ENCODE results near the gene BNC2. TPM values are rescaled to one million over a fixed set of nuclear protein-coding genes. Genes with fewer than 3 reads are reported as not detected.

Gene BNC2
- total and polyA plus RNA-seq, 2 of the 4 experiments (the other 2 are of a cell fraction), result 15.5 to 45.2 TPM

DNA sequence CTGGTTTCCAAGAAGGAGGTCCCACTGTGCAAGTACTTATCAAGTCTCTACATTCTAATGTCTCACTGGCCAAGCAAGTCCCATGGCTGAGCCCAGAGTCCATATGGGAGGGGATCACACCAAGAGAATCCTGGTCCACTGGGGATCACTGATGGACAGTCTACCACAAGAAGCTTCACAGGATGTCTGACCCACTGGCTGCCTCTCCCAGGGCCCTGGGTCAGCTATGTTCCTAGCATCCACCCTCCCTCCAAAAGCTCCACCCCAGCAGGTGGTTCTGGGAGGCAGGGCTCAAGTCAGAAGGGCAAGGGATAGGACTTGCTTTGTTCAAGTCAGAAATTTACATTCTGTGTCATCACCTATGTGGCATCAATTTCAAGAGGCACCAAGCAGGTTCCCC is 508.5 kb downstream of the BNC2 start:
- H2BK5ac ChIP-seq (ENCODE audit: low read depth, low read length, poor library complexity, severe bottlenecking), result no peak overlapping the region
- no peak overlapping the region for H2AK9ac ChIP-seq (replicated peaks; ENCODE audit: low read depth, low read length, poor library complexity)
- peak overlapping the region; percentile 28; the same call in 1 of the 3 replicates for H2BK15ac ChIP-seq (ENCODE audit: low read depth, low read length)
- H4K5ac ChIP-seq (ENCODE audit: low read depth, low read length), result no peak overlapping the region
- H3K4me2 ChIP-seq (ENCODE audit: low read depth, low read length), result no peak overlapping the region
- peak overlapping the region in 1 of 2 experiments; percentile 50; a peak in 1 of 4 replicates for H4K8ac ChIP-seq (ENCODE audit: low read depth in 2 of 2, low read length in 2 of 2)
- no peak for DNase-seq
- H3K79me1 ChIP-seq (ENCODE audit: low read depth in 1 of 2, low read length in 2 of 2), result no peaks in the 10 kb centered on the region
- CTCF ChIA-PET, result no interaction called here
- no peak for ATAC-seq (ENCODE audit: low read depth)
- intact Hi-C loops (cut with micrococcal nuclease) (no loop called here), in situ Hi-C loops (cut with MboI; ENCODE audit: low sequenced_read_pairs) (no loop called here), dilution Hi-C loops (cut with HindIII; ENCODE audit: low sequenced_read_pairs, unreplicated experiment) (no loop called here)
- 0 out of 2 replicates have a peak overlapping the region, but pooled peaks have one; percentile 5 for H4K91ac ChIP-seq (ENCODE audit: insufficient read depth, low read depth, low read length)
- H2AK5ac ChIP-seq (ENCODE audit: low read depth, low read length), result peak overlapping the region; percentile 53; the same call in 1 of the 2 replicates
- no peaks in the 10 kb centered on the region for H3K27me3 ChIP-seq (ENCODE audit: control insufficient read depth, insufficient read depth, low read length)
- H3K14ac ChIP-seq (replicated peaks; ENCODE audit: low read depth, low read length), result peak overlapping the region; percentile 25
- no peaks in the 10 kb centered on the region for H3K4me1 ChIP-seq (ENCODE audit: control insufficient read depth, insufficient read depth, low read length)
- peak overlapping the region; percentile 31 for H3K4ac ChIP-seq (ENCODE audit: low read depth, low read length)
- POLR2A ChIA-PET (ENCODE audit: unreplicated experiment), result no interaction called here
- H3K27ac ChIP-seq (ENCODE audit: insufficient read depth, low read length), result no peak overlapping the region
- H2BK120ac ChIP-seq (ENCODE audit: low read depth, low read length), result peak overlapping the region; percentile 47; the same call in 1 of the 2 replicates
- H3K9ac ChIP-seq (ENCODE audit: low read depth, low read length), result no peak overlapping the region
- no peaks in the 10 kb centered on the region for H3K36me3 ChIP-seq (ENCODE audit: control insufficient read depth, insufficient read depth, low read length)
- H3K23ac ChIP-seq (ENCODE audit: low read depth, low read length), result no peak overlapping the region
- H4K20me1 ChIP-seq (ENCODE audit: insufficient read depth, low read length), result no peaks in the 10 kb centered on the region
- H3K18ac ChIP-seq (ENCODE audit: low read depth, low read length), result peak overlapping the region; percentile 7
- H3K9me3 ChIP-seq (ENCODE audit: control insufficient read depth, insufficient read depth, low read length), result peaks cover 2% of the 10 kb centered on the region; the same call in 1 of the 2 replicates
- peak overlapping the region; percentile 35 for H2AFZ ChIP-seq (replicated peaks; ENCODE audit: low read length, poor library complexity)
- BruUV-seq (replicated peaks), result no TSS peak
- H3K56ac ChIP-seq (ENCODE audit: extremely low read depth, insufficient read depth, low read length), result no peak overlapping the region; the same call in 1 of the 2 replicates
- peak overlapping the region; percentile 68 for H2BK20ac ChIP-seq (ENCODE audit: low read depth, low read length)
- H3K9me1 ChIP-seq (ENCODE audit: insufficient read depth, low read length), result peaks cover 2% of the 10 kb centered on the region; the same call in 1 of the 2 replicates
- no peak overlapping the region for H3K4me3 ChIP-seq (ENCODE audit: insufficient read depth, low read depth, low read length)
- TF ChIP-seq, protein P1, sequence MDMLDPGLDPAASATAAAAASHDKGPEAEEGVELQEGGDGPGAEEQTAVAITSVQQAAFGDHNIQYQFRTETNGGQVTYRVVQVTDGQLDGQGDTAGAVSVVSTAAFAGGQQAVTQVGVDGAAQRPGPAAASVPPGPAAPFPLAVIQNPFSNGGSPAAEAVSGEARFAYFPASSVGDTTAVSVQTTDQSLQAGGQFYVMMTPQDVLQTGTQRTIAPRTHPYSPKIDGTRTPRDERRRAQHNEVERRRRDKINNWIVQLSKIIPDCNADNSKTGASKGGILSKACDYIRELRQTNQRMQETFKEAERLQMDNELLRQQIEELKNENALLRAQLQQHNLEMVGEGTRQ (IDR thresholded peaks at IDR 0.05; ENCODE audit: low read depth, low read length), result no peak
- TF ChIP-seq, protein P2, sequence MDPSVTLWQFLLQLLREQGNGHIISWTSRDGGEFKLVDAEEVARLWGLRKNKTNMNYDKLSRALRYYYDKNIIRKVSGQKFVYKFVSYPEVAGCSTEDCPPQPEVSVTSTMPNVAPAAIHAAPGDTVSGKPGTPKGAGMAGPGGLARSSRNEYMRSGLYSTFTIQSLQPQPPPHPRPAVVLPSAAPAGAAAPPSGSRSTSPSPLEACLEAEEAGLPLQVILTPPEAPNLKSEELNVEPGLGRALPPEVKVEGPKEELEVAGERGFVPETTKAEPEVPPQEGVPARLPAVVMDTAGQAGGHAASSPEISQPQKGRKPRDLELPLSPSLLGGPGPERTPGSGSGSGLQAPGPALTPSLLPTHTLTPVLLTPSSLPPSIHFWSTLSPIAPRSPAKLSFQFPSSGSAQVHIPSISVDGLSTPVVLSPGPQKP (IDR thresholded peaks at IDR 0.05; ENCODE audit: borderline replicate concordance, low read depth, low read length), result no peak
- TF ChIP-seq MXI1 (IDR thresholded peaks at IDR 0.05; ENCODE audit: borderline replicate concordance, low read depth, low read length) (no peak), RCOR1 (IDR thresholded peaks at IDR 0.05; ENCODE audit: insufficient replicate concordance, low read length) (no peak), POLR2A (IDR thresholded peaks at IDR 0.05; ENCODE audit: low read depth, low read length) (no peak), MAZ (IDR thresholded peaks at IDR 0.05; ENCODE audit: borderline replicate concordance, low read depth, low read length) (no peak)
